HEK293T (cell line): ENCODE measurements around the gene IL15RA.
"Not testable (repeated sequence)": the region's sequence is repeated elsewhere in the genome, so short reads cannot be mapped to it uniquely, and the experiment has no call there.

Experiments used
- CTCF ChIA-PET: fragments of 350-600 bp; formaldehyde crosslinking; extraction: SDS; loops from one replicate; lab custom pipeline; 2021; ENCODE audit warnings: antibody characterized with exemption, inconsistent platforms; lab: Yijun Ruan, JAX
- POLR2A ChIA-PET: fragments of 350-600 bp; formaldehyde crosslinking; extraction: SDS; loops from one replicate; lab custom pipeline; 2020; ENCODE audit warnings: antibody characterized with exemption, inconsistent platforms; lab: Yijun Ruan, JAX
- DNase-seq: peaks from one replicate; pipeline ENCODE4 v3.0.0; 2012; ENCODE audit warnings: mixed read lengths; ENCODE audit errors: extremely low spot score
- ARNT ChIP-seq: fragments of 450-650 bp; IDR thresholded peaks from 2 replicates; pipeline ENCODE4 v1.6.1; 2017; ENCODE audit warnings: mild to moderate bottlenecking
- BHLHE40 ChIP-seq: fragments of 450-650 bp; IDR thresholded peaks from 2 replicates; pipeline ENCODE4 v1.6.1; 2016; ENCODE audit warnings: mild to moderate bottlenecking, moderate library complexity, borderline replicate concordance
- CTBP1 ChIP-seq: fragments of 450-650 bp; IDR thresholded peaks from 2 replicates; pipeline ENCODE4 v1.6.1; 2016; ENCODE audit warnings: borderline replicate concordance
- ELF4 ChIP-seq: fragments of 450-650 bp; IDR thresholded peaks from 2 replicates; pipeline ENCODE4 v1.6.1; 2017; ENCODE audit warnings: antibody characterized with exemption
- FOXA1 ChIP-seq: fragments of 450-650 bp; IDR thresholded peaks from 2 replicates; pipeline ENCODE4 v1.6.1; 2016; ENCODE audit warnings: mild to moderate bottlenecking
- FOXK2 ChIP-seq: fragments of 450-650 bp; IDR thresholded peaks from 2 replicates; pipeline ENCODE4 v1.6.1; 2016; ENCODE audit warnings: mild to moderate bottlenecking
- FOXM1 ChIP-seq: fragments of 450-650 bp; IDR thresholded peaks from 2 replicates; pipeline ENCODE4 v1.6.1; 2017; ENCODE audit warnings: mild to moderate bottlenecking, borderline replicate concordance
- HDGF ChIP-seq: fragments of 450-650 bp; IDR thresholded peaks from 2 replicates; pipeline ENCODE4 v1.6.1; 2017; ENCODE audit warnings: antibody characterized with exemption, borderline replicate concordance
- L3MBTL2 ChIP-seq: fragments of 450-650 bp; conservative IDR thresholded peaks from 2 replicates; pipeline ENCODE4 v1.6.1; 2016; ENCODE audit warnings: mild to moderate bottlenecking
- LEF1 ChIP-seq: fragments of 450-650 bp; IDR thresholded peaks from 2 replicates; pipeline ENCODE4 v1.6.1; 2017; ENCODE audit warnings: mild to moderate bottlenecking, borderline replicate concordance
- NFRKB ChIP-seq: fragments of 450-650 bp; IDR thresholded peaks from 2 replicates; pipeline ENCODE4 v1.6.1; 2016; ENCODE audit warnings: mild to moderate bottlenecking, moderate library complexity
- SP1 ChIP-seq: fragments of 450-650 bp; IDR thresholded peaks from 2 replicates; pipeline ENCODE4 v1.6.1; 2017
- SUZ12 ChIP-seq: fragments of 450-650 bp; IDR thresholded peaks from 2 replicates; pipeline ENCODE4 v1.6.1; 2016; ENCODE audit warnings: mild to moderate bottlenecking
- TARDBP ChIP-seq: fragments of 450-650 bp; IDR thresholded peaks from 2 replicates; pipeline ENCODE4 v1.6.1; 2016
- ZNF384 ChIP-seq: fragments of 450-650 bp; IDR thresholded peaks from 2 replicates; pipeline ENCODE4 v1.6.1; 2016
- TF ChIP-seq, protein P1 (sequence below): fragments of 450-650 bp; IDR thresholded peaks from 2 replicates; pipeline ENCODE4 v1.6.1; 2016

IL15RA gene

DNA sequence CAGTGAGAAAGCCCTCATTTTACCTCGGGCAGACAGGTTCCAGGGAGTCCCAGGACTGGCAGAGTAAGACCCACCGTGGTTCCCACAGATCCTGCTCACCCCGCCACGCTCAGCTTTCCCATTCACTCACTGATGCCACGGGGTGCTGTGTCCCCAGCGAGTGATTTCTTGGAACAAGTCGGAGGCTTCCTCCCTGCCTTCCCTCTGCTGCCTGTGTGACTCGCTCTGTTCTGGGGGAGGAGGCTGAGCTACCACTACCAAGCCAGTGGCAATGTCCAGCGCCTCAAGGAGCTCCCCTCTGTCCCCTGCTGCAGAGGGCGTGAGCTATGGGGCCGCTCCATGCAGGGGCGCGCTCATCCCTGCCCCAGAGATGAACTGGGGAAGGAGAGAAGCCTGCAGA, 12.6 kb downstream of the IL15RA start:
- ChIA-PET POLR2A (no interaction called here), CTCF (interaction anchor here (1.3 kb wide), 1 partner anchor 122 kb away, joined by 3 read pairs; no protein-coding TSS in a partner anchor)
- TF ChIP-seq ZNF384 (no peak), FOXK2 (no peak), L3MBTL2 (no peak), FOXA1 (no peak), HDGF (no peak), SP1 (no peak), LEF1 (no peak), CTBP1 (no peak), FOXM1 (no peak), NFRKB (no peak), TARDBP (no peak), ARNT (no peak), BHLHE40 (no peak), SUZ12 (no peak)
- TF ChIP-seq, protein P1, sequence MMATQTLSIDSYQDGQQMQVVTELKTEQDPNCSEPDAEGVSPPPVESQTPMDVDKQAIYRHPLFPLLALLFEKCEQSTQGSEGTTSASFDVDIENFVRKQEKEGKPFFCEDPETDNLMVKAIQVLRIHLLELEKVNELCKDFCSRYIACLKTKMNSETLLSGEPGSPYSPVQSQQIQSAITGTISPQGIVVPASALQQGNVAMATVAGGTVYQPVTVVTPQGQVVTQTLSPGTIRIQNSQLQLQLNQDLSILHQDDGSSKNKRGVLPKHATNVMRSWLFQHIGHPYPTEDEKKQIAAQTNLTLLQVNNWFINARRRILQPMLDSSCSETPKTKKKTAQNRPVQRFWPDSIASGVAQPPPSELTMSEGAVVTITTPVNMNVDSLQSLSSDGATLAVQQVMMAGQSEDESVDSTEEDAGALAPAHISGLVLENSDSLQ = no peak
- no peak for DNase-seq

DNA sequence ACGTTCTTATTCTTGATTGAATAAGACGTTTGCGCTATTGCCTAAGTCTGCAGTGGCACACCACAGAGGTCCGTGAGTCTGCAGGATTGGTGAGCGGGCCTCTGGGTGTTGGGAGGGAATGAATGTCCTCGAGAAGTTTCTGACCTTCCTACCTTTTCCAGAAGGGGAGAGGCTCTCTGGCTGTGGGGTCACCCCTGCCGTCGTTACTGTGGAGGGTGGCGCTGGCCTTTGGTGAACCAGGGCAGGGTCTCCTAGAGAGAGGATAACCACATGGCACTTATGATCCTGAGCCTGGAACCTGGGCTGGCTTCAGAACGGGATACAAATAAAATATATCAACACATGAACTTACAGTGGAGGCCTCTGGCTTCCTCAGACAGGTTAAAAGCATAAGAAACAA, 13.8 kb downstream of the IL15RA start:
- CTCF ChIA-PET = no interaction called here
- TF ChIP-seq ZNF384 (no peak), CTBP1 (no peak), LEF1 (no peak), SUZ12 (no peak), FOXM1 (no peak), SP1 (no peak), ELF4 (no peak)
- POLR2A ChIA-PET = no interaction called here
- no peak for DNase-seq

GRCh38 chr10:5963071-5963470, 14.3 kb downstream of the IL15RA start:
- no peak for TF ChIP-seq L3MBTL2
- no peak for TF ChIP-seq SUZ12
- TF ChIP-seq, protein P1 = no peak
- TF ChIP-seq HDGF = no peak
- no peak for TF ChIP-seq FOXK2
- TF ChIP-seq CTBP1 = no peak
- TF ChIP-seq ZNF384 = no peak
- TF ChIP-seq FOXM1 = no peak
- TF ChIP-seq ELF4 = no peak
- TF ChIP-seq SP1 = no peak
- no peak for TF ChIP-seq LEF1
- TF ChIP-seq BHLHE40 = no peak
- TF ChIP-seq FOXA1 = no peak
- no peak for TF ChIP-seq NFRKB
- CTCF ChIA-PET = no interaction called here
- POLR2A ChIA-PET = no interaction called here
- DNase-seq = no peak

DNA sequence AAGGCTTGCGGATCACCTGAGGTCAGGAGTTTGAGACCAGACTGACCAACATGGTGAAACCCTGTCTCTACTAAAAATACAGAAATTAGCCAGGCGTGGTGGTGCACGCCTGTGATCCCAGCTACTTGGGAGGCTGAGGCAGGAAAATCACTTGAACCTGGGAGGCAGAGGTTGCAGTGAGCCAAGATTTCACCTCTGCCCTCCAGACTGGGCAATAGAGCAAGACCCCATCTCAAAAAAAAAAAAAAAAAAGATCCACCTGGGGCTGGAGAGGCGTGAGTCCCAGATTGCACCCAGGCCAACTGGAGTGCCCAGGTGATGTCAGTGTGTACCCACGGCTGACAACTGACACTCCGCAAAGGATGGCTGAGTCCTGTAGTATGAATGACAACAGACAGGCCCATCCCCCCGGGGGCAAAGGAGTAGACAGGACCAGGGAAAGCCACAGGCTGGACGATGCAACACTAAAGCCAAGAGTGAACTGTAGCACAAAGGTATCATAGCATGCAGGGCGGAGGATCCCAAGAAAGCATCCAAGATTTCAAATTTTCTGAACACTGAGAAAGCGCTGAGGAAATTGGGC, 14.9 kb downstream of the IL15RA start:
- POLR2A ChIA-PET, DNase-seq, CTCF ChIA-PET: not testable (repeated sequence)

GRCh38 chr10:5961405-5962100, 15.8 kb downstream of the IL15RA start:
- no peak for TF ChIP-seq SP1
- no peak for TF ChIP-seq ZNF384
- TF ChIP-seq BHLHE40 = no peak
- no peak for TF ChIP-seq TARDBP
- no peak for TF ChIP-seq ARNT
- no peak for TF ChIP-seq FOXM1
- TF ChIP-seq, protein P1 = no peak
- TF ChIP-seq FOXK2 = no peak
- no peak for TF ChIP-seq SUZ12
- TF ChIP-seq LEF1 = no peak
- no peak for TF ChIP-seq L3MBTL2
- TF ChIP-seq FOXA1 = no peak
- TF ChIP-seq NFRKB = no peak
- DNase-seq = no peak
- POLR2A ChIA-PET = no interaction called here
- CTCF ChIA-PET = no interaction called here

DNA sequence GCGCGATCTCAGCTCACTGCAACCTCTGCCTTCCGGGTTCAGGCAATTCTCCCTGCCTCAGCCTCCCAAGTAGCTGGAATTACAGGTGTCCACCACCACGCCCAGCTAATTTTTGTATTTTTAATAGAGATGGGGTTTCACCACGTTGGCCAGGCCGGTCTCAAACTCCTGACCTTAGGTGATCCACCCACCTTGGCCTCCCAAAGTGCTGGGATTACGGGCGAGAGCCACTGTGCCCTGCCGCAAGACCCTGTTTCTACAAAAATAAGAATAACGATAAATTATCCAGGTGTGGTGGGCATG, 16.4 kb downstream of the IL15RA start:
- POLR2A ChIA-PET, CTCF ChIA-PET, DNase-seq: not testable (repeated sequence)
